HG02870 (cell line): ENCODE measurements around the gene AFG3L2.

ENCODE experiments used
- ATAC-seq: cut with Tn5 transposase; IDR thresholded peaks from one replicate; pipeline ENCODE4 v1.9.1; 2021; ENCODE audit warnings: mild to moderate bottlenecking, moderate library complexity; ENCODE audit not compliant: unreplicated experiment

Gene AFG3L2

DNA sequence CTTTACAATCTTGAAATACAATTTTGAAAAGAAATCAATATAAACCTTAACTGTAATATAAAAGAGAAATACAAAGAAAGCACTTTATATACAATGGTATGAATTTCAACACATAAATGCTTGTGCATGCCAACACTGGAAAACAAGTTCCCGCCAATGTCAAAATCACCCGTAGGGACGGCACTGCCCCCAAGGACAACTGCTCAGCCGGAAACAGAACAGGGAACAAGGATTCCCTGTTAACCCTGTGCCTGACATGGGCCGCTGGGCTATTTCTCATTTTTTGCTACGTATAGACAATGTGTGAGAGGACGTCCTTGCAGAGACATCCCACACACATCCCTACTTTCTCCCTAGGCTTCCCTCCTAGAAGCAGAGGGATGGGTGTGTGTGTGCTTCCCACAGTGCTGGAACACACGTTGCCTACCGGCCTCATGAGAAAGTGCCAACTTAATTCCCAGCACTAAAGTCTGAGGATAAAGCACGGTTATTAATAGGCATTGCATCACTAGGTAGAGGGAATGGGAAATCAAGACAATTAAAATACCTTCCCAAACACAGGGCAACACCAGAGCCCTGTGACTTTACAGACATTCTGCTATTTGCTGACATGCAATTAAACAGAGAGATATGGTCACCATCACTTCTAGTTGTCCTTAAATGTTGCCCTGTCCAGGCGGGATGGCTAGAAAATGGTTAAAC lies 14.4 kb downstream of the AFG3L2 start:
- ATAC-seq: no peak

DNA sequence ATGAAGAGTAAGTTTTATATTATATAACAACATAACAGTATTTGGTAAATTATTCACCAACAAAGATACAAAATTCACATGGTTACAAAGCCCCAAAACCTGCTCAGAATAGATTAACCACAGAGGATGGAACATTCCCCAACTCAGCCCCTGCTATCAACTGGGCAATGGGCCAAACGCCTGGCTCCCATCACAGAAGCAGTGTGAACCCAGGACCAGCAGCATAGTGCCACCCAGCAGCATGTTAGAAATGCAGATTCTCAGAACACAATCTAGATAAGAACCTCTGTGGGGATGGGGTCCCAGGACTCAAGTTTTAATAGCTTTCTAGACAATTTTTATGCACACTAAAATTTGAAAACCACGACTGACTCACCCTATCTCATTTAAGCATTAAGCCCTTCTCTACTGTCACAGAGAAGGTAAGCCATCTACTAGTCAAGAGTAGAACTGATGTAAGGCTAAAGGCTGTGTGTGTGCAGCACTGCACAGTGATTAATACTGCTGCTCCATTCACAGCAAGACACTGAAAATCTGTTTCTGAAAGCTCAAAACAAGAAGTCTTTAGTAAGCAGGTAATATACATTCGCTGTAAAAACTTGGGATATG lies 15.2 kb downstream of the AFG3L2 start:
- ATAC-seq: no peak

DNA sequence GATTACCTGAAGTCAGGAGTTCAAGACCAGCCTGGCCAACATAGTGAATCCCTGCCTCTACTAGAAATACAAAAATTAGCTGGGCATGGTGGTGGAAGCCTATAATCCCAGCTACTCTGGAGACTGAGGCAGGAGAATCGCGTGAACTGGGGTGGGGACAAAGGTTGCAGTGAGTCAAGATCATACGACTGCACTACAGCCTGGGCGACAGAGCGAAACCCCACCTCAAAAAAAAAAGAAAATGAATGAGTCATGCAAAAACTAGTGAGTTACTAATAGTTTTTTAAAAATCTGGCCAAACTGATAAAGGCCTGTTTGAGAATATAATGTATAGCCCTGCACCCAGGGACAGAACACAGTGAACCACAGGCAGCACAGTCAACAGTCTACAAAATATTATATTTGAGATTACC lies 17.5 kb downstream of the AFG3L2 start:
- ATAC-seq: no peak

DNA sequence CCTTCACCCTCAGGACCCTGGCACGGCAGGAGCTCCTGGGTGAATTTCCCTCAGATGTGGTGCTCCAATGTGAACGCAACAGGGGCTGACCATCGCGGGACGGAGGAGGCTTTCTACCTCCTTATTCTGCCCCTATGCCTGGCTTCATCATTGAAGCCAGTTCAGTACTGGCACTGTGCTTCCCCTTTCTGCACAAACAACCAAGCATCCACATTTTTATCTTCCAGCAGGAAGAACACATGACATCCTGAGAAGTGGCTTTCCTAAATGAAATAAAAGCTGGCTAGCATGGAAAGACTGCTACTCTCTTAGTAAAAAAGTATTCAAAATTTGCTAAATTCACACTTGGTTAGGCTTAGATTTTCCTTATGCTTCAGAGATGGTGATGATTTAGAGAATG lies 24.8 kb downstream of the AFG3L2 start:
- no peak for ATAC-seq

DNA sequence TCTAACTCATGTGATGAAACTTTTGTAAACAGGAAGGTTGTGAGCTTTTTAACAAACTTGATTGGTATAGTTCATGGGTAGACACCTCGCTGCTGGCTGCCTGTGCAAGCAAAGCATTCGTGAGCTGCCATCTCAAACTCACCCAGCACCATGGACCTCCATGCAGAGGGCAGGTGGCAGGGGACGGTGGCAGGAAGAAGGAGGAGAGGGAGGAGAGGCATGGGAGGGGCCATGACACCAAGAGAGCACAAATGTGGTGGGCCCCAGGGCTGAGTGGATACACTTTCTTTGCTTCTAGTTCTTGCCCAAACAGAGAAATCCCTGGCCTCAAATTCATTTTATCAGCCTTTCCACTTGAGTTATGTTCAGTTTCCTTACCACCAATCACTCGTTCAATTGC lies 29.1 kb downstream of the AFG3L2 start:
- no peak for ATAC-seq

DNA sequence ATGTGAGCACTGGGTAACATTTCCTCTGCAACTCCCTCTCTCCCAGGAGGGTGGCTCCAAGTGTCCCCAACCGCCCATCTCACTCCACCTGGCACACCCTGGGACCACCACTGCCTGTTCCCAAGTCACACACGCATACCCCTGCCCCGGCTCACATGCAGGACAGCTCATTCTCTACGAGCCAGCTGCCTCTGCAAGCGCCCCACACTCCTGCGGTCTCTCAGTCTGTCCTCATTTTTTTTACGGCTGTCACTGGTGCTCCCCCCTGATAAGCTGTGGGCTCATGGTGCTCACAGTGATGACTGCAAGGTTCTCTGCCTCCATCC lies 30.8 kb downstream of the AFG3L2 start:
- no peak for ATAC-seq

DNA sequence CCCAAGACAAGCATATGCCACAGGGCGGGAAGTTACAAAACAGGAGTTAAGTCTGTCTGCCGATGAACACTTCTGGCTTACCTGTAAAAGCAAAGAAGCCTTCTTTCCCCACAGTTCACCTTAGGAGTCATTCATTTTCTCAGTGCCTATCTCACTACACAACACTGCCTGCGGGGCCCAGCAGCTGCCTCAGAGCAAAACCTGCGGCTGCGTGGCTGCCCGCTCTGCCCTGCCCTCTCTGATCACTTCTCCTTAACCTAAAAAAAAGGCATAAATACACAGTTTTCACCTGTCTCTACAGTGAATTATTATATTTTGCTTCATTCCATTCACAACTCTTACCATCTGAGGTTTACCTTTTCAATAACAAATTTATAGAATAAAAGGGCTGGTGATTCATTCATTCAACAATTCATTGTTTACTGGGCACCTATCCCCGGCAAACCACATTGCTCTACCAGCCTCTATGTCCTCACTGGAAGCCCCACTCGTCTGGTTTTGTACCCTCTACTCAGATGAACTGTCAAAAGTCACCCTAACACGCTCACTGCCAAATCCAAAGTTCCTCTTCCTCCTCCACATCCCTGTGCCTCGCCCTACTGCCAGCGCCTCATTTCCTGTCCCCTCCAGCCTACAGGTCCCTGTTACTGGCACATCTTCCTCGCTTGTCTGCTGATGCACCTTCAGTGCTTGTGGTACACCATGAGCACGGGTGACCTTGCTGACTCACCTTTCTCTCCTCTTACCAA lies 31.4 kb downstream of the AFG3L2 start:
- ATAC-seq: no peak

DNA sequence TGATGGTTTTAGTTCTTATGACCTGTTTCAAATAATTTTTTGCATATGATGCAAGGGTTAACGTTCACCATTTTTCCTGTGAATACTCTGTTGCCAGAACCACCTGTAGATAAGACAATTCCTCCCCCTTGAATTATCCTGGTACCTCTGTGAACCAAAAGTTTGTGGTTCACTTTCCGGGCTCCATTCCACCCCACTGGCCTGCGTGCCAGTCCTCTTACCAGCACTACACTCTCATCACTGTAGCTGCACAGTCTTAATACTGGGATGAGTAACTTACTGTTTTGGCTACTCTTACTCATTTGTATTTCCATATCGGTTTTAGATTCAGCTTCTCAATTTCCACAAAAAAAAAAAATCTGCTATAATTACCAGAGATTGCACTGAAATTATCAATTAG lies 34.4 kb downstream of the AFG3L2 start:
- no peak for ATAC-seq

DNA sequence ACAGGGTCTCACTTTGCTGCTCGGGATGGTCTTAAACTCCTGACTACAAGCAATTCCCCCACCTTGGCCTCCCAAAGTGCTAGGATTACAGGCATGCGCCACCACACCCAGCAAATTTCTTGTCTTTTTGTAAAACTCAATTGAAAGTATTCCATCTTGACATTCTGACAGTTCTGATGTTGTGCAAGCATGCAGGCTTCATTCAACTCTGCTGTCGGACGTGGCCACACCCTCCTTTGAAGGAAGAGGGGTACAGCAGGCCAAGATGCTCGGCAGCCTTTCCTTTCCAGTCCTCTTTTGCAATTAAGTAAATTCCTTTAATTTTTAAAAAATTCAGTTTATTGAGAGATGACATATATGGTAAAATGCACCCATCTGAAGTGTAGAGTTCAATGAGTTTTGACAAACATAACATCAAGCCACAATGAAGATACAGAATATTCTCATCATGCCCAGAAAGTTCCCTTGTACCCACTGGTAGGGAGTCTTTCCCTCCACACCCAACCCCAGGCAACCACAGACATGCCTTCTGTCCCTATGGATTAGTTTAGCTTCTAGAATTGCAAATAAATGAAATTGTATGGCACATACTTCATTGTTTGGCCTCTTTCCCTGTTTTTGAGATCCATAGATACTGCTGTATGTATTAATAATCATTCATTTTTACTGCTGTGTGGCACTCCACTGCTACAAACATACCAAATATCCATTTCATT lies 35.9 kb downstream of the AFG3L2 start:
- ATAC-seq: no peak

DNA sequence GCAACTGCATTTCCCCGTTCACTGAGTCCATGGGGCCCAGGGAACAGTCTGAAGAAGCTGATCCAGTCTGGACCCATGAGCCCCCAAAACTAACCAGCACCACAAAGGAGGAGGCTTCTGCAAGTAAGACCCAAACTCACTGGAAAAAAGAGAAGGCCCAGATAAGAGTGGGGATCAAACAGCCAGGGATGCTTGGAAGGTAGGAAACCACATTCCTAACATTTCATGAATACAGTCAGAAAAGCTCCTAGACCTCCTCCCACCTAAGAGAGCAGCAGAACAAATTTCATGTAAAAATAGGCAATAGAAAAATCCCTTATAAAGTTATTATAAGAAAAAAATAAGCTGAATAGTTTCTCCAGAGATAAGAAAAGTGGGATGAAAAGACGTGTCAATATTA lies 38.6 kb downstream of the AFG3L2 start:
- ATAC-seq: no peak

DNA sequence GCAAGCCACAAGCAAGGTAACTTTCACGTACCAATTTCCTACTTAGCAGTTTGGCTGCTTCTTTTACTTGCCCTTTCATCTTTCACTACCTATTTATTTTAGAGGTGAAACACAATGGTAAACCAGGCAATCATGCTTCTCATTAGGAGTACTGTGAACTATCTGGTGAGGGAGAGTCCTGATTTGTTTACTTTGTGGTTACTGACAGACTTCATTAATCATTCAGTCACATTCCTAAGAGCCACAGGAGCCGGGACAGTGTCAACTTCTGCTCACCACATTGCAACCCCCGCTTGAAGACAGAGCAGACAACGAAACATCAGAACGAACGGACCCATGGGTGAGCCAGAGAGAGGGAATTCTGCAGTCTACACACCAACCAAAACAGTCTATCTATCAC lies 40.1 kb downstream of the AFG3L2 start:
- ATAC-seq: no peak

DNA sequence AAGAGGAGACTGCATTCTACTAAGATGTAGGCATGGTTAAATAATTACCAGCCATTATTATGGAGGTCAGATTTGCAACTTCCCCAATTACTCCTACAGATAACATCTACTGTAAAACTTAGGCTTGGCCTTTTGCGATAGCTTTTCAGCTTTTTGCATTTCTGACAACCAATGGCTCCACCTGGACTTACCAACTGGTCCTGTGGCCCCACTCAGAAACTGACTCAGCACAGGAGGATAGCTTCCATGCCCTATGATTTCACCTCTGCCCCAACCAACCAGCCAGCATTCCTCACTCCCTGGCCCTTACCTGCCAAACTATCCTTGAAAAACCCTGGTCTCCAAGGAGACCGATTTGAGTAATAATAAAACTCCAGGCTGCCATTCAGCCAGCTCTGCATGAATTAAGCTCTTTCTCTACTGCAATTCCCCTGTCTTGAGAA lies 40.8 kb downstream of the AFG3L2 start:
- ATAC-seq: no peak

DNA sequence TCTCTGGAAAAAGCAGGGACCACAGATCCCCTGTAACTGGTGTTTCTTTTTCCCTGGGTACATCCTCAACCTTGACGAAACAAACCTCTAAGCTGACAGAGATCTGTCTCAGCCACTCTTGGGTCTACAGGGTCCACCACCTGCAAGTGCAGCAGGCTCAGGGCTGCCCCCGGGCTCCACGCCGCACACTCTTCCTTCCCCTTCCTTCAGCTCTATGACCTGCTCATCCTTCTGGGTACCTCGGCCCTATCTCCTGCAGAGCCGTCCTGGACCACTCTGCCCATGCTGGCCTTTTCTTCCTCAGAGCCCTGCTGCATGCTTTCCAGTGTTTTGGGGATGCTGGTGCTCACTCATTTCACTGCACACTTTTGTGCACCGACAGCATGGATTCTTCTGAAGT lies 41.5 kb downstream of the AFG3L2 start:
- ATAC-seq: no peak

DNA sequence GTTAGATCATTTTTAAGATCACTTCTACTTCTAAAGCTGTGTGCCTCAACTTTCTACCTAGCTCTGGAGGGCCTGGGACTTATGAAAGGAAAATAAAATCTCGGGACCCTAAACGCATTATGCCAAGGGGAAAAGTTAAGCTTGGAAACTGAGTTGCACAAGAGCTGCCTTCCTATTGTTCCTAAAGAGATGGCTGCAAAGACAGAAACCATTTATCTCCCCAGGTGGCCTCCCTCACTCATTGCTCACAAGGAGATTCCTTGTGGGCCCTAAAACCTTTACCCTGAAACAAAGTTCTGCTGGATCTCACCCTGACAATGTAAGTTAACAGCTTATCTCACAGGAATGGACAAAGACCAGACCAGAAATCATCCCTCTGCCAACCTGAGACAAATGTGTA lies 42.2 kb downstream of the AFG3L2 start:
- no peak for ATAC-seq

DNA sequence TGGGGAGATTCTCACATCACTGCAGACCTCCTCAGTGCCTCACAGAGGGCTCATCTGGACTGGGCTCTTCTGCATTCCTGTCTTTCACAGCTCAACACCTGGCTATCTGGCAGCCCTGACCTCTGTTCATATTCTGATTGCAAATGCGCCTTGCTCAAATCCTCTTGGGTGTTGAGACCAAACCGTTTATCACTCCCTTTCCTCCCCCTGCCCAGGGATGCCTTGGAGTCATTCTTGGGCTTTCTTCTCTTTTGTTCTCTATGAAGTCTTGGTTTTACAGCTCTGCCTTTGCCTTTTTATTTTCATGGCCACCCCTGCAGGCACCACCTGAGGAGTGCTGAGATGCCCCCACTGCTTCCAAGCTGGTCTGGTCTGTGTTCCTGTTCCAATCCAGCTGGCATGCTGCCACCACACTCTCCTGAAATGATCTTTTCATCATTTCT lies 42.6 kb downstream of the AFG3L2 start:
- no peak for ATAC-seq

DNA sequence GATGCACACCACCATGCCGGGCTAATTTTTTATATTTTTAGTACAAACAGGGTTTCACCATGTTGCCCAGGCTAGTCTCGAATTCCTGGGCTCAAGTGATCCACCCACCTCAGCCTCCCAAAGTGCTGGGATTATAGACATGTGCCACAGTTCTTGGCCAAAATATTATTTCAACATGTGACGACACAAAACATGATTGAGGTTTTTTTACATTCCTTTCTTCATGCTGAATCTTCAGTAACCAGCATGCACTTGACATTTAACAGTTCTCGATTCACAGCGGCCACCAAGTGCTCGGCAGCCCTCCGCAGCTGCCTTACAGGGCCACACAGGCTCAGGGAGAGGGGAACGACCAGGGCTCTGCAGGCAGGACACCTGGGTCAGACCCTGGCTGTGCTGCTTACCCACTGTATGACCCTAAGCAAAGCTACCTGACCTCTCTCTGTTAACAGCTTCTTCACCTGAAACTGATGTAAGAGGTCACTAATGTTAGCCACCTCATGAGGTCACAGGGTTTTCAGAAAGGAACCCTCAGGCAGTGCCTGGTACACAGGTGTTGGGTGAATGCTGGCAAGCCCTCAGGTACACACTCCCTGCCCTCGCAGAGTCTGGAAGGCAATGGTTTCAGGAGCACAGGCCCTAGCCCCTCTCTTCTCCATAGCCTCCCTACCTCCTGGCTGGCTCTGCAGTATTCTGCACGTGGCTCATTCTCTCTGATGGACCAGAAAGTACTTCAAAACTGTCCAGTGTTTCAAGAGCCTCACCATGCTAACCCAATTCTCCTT lies 43.3 kb downstream of the AFG3L2 start:
- no peak for ATAC-seq

DNA sequence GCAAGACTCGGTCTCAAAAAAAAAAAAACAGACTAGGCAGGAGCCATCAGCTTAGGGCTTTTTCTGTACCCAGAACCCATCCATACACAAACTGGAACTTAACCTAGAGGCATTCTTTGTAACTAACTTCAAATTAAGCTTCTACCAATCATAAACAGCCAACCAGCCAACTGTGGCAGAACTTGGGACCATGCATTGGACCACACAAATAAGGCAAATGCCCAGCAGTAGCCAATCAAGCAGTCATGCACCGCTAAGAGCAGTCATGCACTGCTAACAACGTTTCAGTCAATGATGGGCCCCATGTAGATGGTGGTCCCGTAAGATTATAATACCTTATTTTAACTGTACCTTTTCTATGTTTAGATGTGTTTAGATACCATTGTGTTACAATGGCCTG lies 46.3 kb downstream of the AFG3L2 start:
- no peak for ATAC-seq

DNA sequence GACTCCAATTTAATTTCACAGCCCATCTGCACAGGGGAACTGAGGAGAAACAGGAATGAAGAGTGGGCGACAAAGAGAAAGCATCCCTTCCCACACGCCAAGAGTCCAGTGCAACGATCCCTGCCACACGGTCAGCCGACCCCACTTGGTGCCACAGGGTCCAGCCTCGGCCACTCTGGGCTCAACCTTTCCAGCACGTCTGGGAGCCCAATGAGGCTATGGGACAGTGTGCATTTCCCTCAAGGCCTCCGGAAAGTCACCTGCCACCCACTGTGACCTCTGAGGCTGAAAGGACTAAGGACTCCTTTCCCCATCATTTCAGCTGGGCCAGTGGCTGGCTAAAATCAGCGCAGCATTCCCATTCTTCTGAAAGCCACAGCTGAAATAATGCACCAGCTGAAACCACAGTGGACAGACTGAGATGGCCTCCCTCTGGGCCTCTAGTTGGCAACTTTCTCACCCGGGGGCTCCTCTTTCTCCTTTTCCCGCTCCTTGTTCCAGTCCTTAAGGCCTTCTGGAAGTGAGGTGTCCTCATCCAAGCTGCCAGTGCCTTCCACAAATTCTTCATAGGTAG lies 47.8 kb downstream of the AFG3L2 start:
- no peak for ATAC-seq

DNA sequence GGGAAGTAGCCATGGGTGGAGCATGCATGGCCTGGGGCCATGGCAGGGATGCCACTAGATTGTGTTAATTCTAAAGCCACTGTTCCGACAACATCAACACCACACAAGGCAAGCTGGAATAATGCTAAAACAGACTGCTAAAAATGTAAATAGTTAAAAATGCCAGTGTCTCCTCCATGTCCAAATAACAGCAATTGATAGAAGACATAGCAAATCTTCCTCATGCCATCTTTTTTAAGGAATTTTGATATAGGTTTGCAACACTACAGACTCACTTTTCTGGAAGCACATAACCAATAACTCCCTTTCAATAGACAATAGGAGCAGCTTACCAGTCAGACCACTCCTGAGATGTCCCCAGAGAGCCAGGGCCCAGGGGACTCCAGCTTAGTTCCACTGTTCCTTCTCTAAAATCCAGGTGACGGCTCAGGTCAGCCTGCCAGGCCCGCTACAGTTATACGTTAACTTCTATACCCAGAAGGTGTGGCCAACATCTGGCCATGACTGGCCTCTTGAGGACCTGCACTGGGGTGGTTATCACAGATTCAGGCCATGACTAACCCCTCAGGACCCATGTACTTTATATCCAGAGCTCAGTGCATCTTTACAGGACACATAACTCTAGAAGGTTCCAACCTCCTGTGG lies 48.7 kb downstream of the AFG3L2 start:
- no peak for ATAC-seq
